GM19193 (cell line): ENCODE measurements around the gene ASCC2.

Source experiments
- POLR2A ChIP-seq: IDR thresholded peaks from 4 replicates; pipeline ENCODE4 v1.6.1; 2011; ENCODE audit not compliant: insufficient read depth, insufficient read length; ENCODE audit errors: extremely low read depth

ASCC2 gene

GRCh38 chr22:29837741-29838598 is at the start of gene ASCC2:
TSS of gene ASCC2 (minus strand) at chr22:29838274. CDS start at chr22:29832325, 5,949 bp downstream.
- TF ChIP-seq POLR2A = peak; percentile 81

GRCh38 chr22:29887358-29887757 is 49.3 kb upstream of the ASCC2 start:
- no peak for TF ChIP-seq POLR2A

GRCh38 chr22:29886596-29886995 is 48.5 kb upstream of the ASCC2 start:
- no peak for TF ChIP-seq POLR2A

GRCh38 chr22:29885610-29886009 is 47.5 kb upstream of the ASCC2 start:
- no peak for TF ChIP-seq POLR2A

GRCh38 chr22:29883775-29884097 is 45.7 kb upstream of the ASCC2 start:
- TF ChIP-seq POLR2A = no peak

- peak; percentile 67 for TF ChIP-seq POLR2A
Measured at GRCh38 chr22:29883045-29883774, 45.1 kb upstream of the ASCC2 start, which contains the start of gene MTMR3. TSS of gene MTMR3 (plus strand) at chr22:29883174. CDS start at chr22:29971060, 87,886 bp downstream.

GRCh38 chr22:29882716-29883044 is 44.6 kb upstream of the ASCC2 start:
- TF ChIP-seq POLR2A = no peak

- TF ChIP-seq POLR2A = no peak
Measured at GRCh38 chr22:29879753-29880152, 41.7 kb upstream of the ASCC2 start.

- TF ChIP-seq POLR2A = no peak
Measured at GRCh38 chr22:29877620-29878019, 39.5 kb upstream of the ASCC2 start.

GRCh38 chr22:29873943-29874342 is 35.9 kb upstream of the ASCC2 start:
- TF ChIP-seq POLR2A = no peak

- TF ChIP-seq POLR2A = no peak
Measured at GRCh38 chr22:29872989-29873388, 34.9 kb upstream of the ASCC2 start.

GRCh38 chr22:29872144-29872893 is 34.2 kb upstream of the ASCC2 start:
- TF ChIP-seq POLR2A = no peak

GRCh38 chr22:29871684-29872083 is 33.6 kb upstream of the ASCC2 start:
- TF ChIP-seq POLR2A = no peak

GRCh38 chr22:29870574-29870973 is 32.5 kb upstream of the ASCC2 start:
- no peak for TF ChIP-seq POLR2A

- TF ChIP-seq POLR2A = no peak
Measured at GRCh38 chr22:29867851-29868250, 29.8 kb upstream of the ASCC2 start.
